ENCODE results near the gene ATP1B1. TPM values are rescaled to one million over a fixed set of nuclear protein-coding genes. Genes with fewer than 3 reads are reported as not detected.

ATP1B1 gene
- total RNA-seq, 1 donor from 2014 or later, result 6.0 TPM

DNA sequence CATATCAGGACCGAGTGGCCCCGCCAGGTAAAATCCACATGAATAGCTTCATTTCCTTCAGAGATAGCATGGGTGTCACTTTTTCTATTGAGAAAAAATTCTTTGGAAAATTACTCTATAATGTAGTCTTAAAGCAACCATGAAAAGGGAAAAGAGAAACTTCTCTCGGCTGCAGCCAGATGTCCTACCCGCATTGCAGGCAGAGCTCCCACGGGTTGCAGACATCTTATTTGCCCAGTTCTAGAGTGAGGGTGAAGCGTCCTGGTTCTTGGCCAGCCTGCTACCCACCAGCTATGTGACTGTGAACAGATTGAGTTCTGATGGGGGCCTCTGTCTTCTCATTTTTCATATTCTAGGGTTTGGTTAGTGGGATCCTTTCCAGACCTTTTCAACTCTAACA, 5.0 kb downstream of the ATP1B1 start:
- Mint-ChIP-seq H3K4me1 (ENCODE audit: unreplicated experiment) (peaks cover 26% of the 10 kb centered on the region), H3K9me3 (ENCODE audit: unreplicated experiment) (no peaks in the 10 kb centered on the region), H3K27me3 (ENCODE audit: unreplicated experiment) (peaks cover 5% of the 10 kb centered on the region), H3K4me3 (ENCODE audit: unreplicated experiment) (no peak overlapping the region), H3K27ac (ENCODE audit: unreplicated experiment) (no peak overlapping the region), H3K36me3 (ENCODE audit: low read depth, unreplicated experiment) (no peaks in the 10 kb centered on the region)
- TF ChIP-seq CTCF (IDR thresholded peaks at IDR 0.05; ENCODE audit: unreplicated experiment), result no peak
- DNase-seq (ENCODE audit: low spot score), result no peak

DNA sequence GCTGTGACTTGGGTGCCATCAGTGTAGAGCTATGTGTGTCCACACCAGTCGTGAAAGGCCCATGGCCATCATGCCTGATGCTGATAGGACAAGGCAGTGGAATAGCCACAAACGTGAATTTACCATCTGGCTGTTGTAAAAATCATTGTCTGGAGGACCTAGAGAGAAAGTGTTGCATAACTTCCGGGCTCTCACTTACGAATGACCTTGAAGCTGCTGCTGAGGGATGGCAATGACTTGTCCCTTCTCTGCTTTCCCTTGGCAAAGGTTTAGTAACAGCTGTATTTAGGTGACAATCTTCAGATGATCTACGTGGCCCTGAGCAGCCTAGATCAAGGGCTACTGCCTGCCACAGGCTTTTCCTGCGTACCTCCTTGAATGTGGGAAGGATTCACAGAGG, 5.8 kb downstream of the ATP1B1 start:
- no peaks in the 10 kb centered on the region for H3K36me3 Mint-ChIP-seq (ENCODE audit: low read depth, unreplicated experiment)
- no peaks in the 10 kb centered on the region for H3K9me3 Mint-ChIP-seq (ENCODE audit: unreplicated experiment)
- H3K4me1 Mint-ChIP-seq (ENCODE audit: unreplicated experiment), result peaks cover 23% of the 10 kb centered on the region
- peaks cover under 1% of the 10 kb centered on the region for H3K27me3 Mint-ChIP-seq (ENCODE audit: unreplicated experiment)
- DNase-seq (ENCODE audit: low spot score), result no peak
- H3K27ac Mint-ChIP-seq (ENCODE audit: unreplicated experiment), result no peak overlapping the region
- no peak overlapping the region for H3K4me3 Mint-ChIP-seq (ENCODE audit: unreplicated experiment)
- no peak for TF ChIP-seq CTCF (IDR thresholded peaks at IDR 0.05; ENCODE audit: unreplicated experiment)

- TF ChIP-seq CTCF (IDR thresholded peaks at IDR 0.05; ENCODE audit: unreplicated experiment), result no peak
- no peak overlapping the region for H3K4me3 Mint-ChIP-seq (ENCODE audit: unreplicated experiment)
- H3K9me3 Mint-ChIP-seq (ENCODE audit: unreplicated experiment), result no peaks in the 10 kb centered on the region
- no peaks in the 10 kb centered on the region for H3K36me3 Mint-ChIP-seq (ENCODE audit: low read depth, unreplicated experiment)
- H3K4me1 Mint-ChIP-seq (ENCODE audit: unreplicated experiment), result peaks cover 17% of the 10 kb centered on the region
- no peak for DNase-seq (ENCODE audit: low spot score)
- no peaks in the 10 kb centered on the region for H3K27me3 Mint-ChIP-seq (ENCODE audit: unreplicated experiment)
- no peak overlapping the region for H3K27ac Mint-ChIP-seq (ENCODE audit: unreplicated experiment)
These were observed 7.2 kb downstream of the ATP1B1 start for GRCh38 chr1:169113613-169114119.

DNA sequence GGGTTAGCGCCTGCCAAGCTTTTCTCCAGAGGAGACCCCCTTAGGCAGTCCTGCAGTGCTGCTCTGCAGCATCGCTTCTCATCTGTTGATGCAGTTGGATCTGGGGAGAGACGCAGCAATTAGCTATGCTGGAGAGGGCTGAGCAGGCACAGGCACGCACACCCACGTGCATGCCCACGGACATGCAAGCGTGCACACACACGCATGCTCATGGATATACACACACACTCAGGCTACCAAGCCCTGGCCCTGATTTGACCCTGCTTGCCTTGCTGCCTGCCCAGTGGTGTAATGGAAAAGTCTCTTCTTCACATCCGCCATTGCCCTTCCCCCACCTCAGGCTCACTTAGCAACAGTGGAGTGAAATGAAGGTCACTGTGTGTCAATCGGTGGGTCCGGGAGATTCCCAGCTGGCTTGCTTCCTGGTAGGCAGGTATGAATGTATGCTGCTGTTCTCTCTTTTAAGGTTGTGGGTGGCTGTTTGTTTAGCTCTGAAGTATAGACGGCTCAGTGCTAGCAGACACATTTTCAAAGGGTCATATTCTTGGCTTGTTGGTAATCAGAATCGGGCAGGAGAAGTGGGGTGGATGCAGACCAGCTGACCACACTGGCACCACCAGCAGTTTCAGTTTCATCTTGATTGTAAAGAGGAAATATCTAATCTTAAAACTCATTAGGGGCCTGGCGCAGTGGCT, 9.5 kb downstream of the ATP1B1 start:
- peaks cover 1% of the 10 kb centered on the region for H3K27me3 Mint-ChIP-seq (ENCODE audit: unreplicated experiment)
- no peak overlapping the region for H3K27ac Mint-ChIP-seq (ENCODE audit: unreplicated experiment)
- no peaks in the 10 kb centered on the region for H3K36me3 Mint-ChIP-seq (ENCODE audit: low read depth, unreplicated experiment)
- no peaks in the 10 kb centered on the region for H3K9me3 Mint-ChIP-seq (ENCODE audit: unreplicated experiment)
- no peak overlapping the region for H3K4me3 Mint-ChIP-seq (ENCODE audit: unreplicated experiment)
- DNase-seq (ENCODE audit: low spot score), result no peak
- peaks cover 4% of the 10 kb centered on the region for H3K4me1 Mint-ChIP-seq (ENCODE audit: unreplicated experiment)
- TF ChIP-seq CTCF (IDR thresholded peaks at IDR 0.05; ENCODE audit: unreplicated experiment), result no peak

DNA sequence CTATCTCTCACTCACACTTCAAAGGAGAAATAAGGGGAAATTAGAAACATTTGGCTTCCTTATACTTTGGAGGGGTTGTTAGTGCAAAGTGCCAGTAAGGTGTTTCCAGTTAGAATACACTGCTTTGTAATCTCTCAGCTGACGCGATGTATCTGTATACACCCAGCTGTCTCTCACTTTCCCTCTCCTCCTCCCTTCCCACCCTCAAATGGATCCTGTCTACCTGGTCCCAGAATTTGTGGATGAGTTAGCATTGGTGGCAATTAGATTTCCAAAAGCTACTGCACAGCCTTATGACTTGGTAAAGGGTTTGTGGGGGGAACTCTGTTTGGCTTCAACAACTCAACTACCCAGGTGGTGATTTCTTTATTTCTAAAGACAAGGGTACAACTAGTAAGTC, 10.5 kb downstream of the ATP1B1 start:
- H3K4me1 Mint-ChIP-seq (ENCODE audit: unreplicated experiment), result peaks cover 4% of the 10 kb centered on the region
- DNase-seq (ENCODE audit: low spot score), result no peak
- no peaks in the 10 kb centered on the region for H3K36me3 Mint-ChIP-seq (ENCODE audit: low read depth, unreplicated experiment)
- no peak overlapping the region for H3K4me3 Mint-ChIP-seq (ENCODE audit: unreplicated experiment)
- H3K27ac Mint-ChIP-seq (ENCODE audit: unreplicated experiment), result no peak overlapping the region
- TF ChIP-seq CTCF (IDR thresholded peaks at IDR 0.05; ENCODE audit: unreplicated experiment), result no peak
- peaks cover 1% of the 10 kb centered on the region for H3K27me3 Mint-ChIP-seq (ENCODE audit: unreplicated experiment)
- H3K9me3 Mint-ChIP-seq (ENCODE audit: unreplicated experiment), result no peaks in the 10 kb centered on the region

Measured in endothelial cell (in vitro differentiated cells).